Measurements from ENCODE around the gene FOXP2. TPM values are rescaled to one million over a fixed set of nuclear protein-coding genes. Genes with fewer than 3 reads are reported as not detected.

FOXP2 gene
- total and polyA plus RNA-seq, 2 donors (not counting 3 experiments of a cell fraction or from before 2014, with no cell fraction given), result 0.37 to 2.7 TPM

DNA sequence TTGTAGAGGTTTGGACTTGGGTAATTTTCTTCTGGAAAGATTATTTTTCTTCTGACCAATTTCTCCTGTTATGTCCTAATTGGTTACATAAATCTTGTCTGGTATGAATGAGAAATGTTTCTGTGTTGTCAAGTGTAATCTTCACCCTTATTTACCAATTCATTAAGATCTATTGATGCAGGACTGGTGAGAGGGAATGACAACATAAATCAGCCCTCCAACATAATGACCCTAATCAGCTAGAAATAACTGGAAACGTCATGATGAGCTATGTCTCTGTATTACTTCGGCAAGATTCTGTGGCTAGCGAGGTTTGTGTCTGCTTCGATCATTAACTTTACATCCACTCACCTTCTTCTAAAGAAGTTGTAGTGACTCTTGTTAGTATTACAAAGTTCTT is 3.5 kb downstream of the FOXP2 start:
- FAIRE-seq (no peak), DNase-seq (ENCODE audit: low read depth, low spot score) (no peak)
- Histone ChIP-seq H3K79me2 (ENCODE audit: control insufficient read depth, insufficient read depth, low read length) (no peaks in the 10 kb centered on the region), H3K4me2 (ENCODE audit: insufficient read depth, low read length) (no peak overlapping the region), H2AFZ (ENCODE audit: low read depth, low read length) (no peak overlapping the region), H4K20me1 (replicated peaks; ENCODE audit: control insufficient read depth, extremely low read depth, insufficient read depth, low read length) (no peaks in the 10 kb centered on the region), H3K27me3 (ENCODE audit: control insufficient read depth in 2 of 2, insufficient read depth in 2 of 2, low read length in 2 of 2) (peaks cover 2% of the 10 kb centered on the region in 2 experiments), H3K36me3 (ENCODE audit: control insufficient read depth in 2 of 2, extremely low read depth in 1 of 2, insufficient read depth in 2 of 2, low read length in 2 of 2) (no peaks in the 10 kb centered on the region), H3K4me1 (ENCODE audit: control insufficient read depth, extremely low read depth, insufficient read depth, low read length) (no peaks in the 10 kb centered on the region), H3K4me3 (replicated peaks in 1 of 3; ENCODE audit: insufficient read depth in 1 of 3, low read depth in 1 of 3, low read length in 3 of 3) (no peak overlapping the region), H3K27ac (ENCODE audit: insufficient read depth, low read depth, low read length) (no peak overlapping the region), H3K9me3 (replicated peaks; ENCODE audit: control insufficient read depth, insufficient read depth, low read length) (no peaks in the 10 kb centered on the region), H3K9me1 (replicated peaks; ENCODE audit: control insufficient read depth, extremely low read depth, insufficient read depth, low read length) (no peaks in the 10 kb centered on the region), H3K9ac (replicated peaks; ENCODE audit: extremely low read depth, insufficient read depth, low read length) (no peak overlapping the region)
- no TSS peak for BruUV-seq (replicated peaks)
- intact Hi-C loops (cut with micrococcal nuclease), result no loop called here
- ChIA-PET CTCF (interaction anchor here (0.6 to 2.5 kb wide), 5 partner anchors 9 to 336 kb away, joined by 3 to 18 read pairs (median 4); no protein-coding TSS in a partner anchor), POLR2A (no interaction called here)
- TF ChIP-seq POLR2AphosphoS5 (IDR thresholded peaks at IDR 0.05; ENCODE audit: insufficient read depth, low read depth, low read length) (no peak), MYC (IDR thresholded peaks at IDR 0.05; ENCODE audit: low read depth, low read length) (no peak), POLR2A (IDR thresholded peaks at IDR 0.05; ENCODE audit: low read depth, low read length) (no peak), FOS (IDR thresholded peaks at IDR 0.05; ENCODE audit: borderline replicate concordance, insufficient read depth, low read length) (no peak), MAX (IDR thresholded peaks at IDR 0.05; ENCODE audit: insufficient read depth, insufficient read length) (no peak), EZH2 (IDR thresholded peaks at IDR 0.05; ENCODE audit: borderline replicate concordance, low read depth, low read length, severe bottlenecking) (no peak), JUN (IDR thresholded peaks at IDR 0.05; ENCODE audit: borderline replicate concordance, insufficient read depth, insufficient read length, low read depth) (no peak), GATA2 (IDR thresholded peaks at IDR 0.05; ENCODE audit: insufficient read depth, insufficient read length, low read depth, low read length) (no peak)
- TF ChIP-seq, protein P1, sequence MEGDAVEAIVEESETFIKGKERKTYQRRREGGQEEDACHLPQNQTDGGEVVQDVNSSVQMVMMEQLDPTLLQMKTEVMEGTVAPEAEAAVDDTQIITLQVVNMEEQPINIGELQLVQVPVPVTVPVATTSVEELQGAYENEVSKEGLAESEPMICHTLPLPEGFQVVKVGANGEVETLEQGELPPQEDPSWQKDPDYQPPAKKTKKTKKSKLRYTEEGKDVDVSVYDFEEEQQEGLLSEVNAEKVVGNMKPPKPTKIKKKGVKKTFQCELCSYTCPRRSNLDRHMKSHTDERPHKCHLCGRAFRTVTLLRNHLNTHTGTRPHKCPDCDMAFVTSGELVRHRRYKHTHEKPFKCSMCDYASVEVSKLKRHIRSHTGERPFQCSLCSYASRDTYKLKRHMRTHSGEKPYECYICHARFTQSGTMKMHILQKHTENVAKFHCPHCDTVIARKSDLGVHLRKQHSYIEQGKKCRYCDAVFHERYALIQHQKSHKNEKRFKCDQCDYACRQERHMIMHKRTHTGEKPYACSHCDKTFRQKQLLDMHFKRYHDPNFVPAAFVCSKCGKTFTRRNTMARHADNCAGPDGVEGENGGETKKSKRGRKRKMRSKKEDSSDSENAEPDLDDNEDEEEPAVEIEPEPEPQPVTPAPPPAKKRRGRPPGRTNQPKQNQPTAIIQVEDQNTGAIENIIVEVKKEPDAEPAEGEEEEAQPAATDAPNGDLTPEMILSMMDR (IDR thresholded peaks at IDR 0.05; ENCODE audit: extremely low read depth in 1 of 2, insufficient read depth in 1 of 2, low read depth in 1 of 2, low read length in 2 of 2), result no peak
- dilution Hi-C loops (cut with MboI; ENCODE audit: extremely low pct_ligation_motif_present, low sequenced_read_pairs), result no loop called here

Data from endothelial cell of umbilical vein (primary cell).